OCI-LY1 (cell line): ENCODE results near the gene LYPD6.

Experiments used
- EZH2 ChIP-seq: fragments of 200-600 bp; sonication (generic), shearing (Covaris generic); IDR thresholded peaks from 2 replicates; pipeline ENCODE4 v1.8.0; 2017; ENCODE audit warnings: borderline replicate concordance, mixed run types, mild to moderate bottlenecking, antibody characterized with exemption, low read length, moderate library complexity, mixed read lengths
- TF ChIP-seq, protein P1 (sequence below): fragments of 200-600 bp; sonication (generic), shearing (Covaris generic); IDR thresholded peaks from 2 replicates; pipeline ENCODE4 v1.5.1; 2017; ENCODE audit warnings: mild to moderate bottlenecking, antibody characterized with exemption, low read length, moderate library complexity, mixed read lengths

DNA sequence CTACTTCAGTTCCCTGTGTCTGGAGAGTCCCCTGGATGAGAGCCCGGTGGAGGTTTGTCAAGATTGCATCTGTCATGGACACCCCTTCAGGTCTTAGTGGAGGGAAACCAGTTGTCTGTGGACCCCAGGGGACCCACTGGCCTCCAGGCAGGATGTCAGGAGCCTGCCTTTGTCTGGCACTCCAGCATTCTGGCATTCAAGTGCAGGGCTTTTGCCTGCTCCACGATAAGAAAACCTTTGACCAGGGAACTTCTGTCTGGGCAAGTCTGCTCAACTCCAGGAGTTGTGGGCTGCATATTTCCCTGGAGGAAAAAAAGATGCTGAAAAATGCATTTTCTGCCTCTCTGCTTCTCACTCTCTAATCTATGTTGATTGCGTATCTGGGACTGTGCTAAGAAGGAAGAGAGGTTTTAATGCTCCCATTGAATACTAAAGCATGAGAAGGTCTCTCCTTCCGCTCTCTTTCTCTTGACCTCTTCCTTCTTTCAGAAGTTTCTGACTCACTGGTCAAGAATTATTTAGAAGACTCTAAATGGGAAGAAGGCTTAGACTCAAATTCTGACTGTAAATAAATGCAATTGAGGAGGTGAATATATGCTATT is 152.7 kb downstream of the LYPD6 start:
- TF ChIP-seq, protein P1, sequence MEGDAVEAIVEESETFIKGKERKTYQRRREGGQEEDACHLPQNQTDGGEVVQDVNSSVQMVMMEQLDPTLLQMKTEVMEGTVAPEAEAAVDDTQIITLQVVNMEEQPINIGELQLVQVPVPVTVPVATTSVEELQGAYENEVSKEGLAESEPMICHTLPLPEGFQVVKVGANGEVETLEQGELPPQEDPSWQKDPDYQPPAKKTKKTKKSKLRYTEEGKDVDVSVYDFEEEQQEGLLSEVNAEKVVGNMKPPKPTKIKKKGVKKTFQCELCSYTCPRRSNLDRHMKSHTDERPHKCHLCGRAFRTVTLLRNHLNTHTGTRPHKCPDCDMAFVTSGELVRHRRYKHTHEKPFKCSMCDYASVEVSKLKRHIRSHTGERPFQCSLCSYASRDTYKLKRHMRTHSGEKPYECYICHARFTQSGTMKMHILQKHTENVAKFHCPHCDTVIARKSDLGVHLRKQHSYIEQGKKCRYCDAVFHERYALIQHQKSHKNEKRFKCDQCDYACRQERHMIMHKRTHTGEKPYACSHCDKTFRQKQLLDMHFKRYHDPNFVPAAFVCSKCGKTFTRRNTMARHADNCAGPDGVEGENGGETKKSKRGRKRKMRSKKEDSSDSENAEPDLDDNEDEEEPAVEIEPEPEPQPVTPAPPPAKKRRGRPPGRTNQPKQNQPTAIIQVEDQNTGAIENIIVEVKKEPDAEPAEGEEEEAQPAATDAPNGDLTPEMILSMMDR, result no peak
- TF ChIP-seq EZH2, result no peak
